Measurements from ENCODE around the gene BOLA3. TPM values are rescaled to one million over a fixed set of nuclear protein-coding genes. Genes with fewer than 3 reads are reported as not detected.

The BOLA3 gene
- 33.7 and 50.0 TPM in 2 replicates for total RNA-seq

GRCh38 chr2:74147727-74148456 lies at the start of gene BOLA3:
TSS of gene BOLA3 (minus strand) at chr2:74147912. CDS start at chr2:74147874, 38 bp downstream.

GRCh38 chr2:74178211-74179062 lies 30.7 kb upstream of the BOLA3 start, which contains the start of gene MOB1A:
TSS of gene MOB1A (minus strand) at chr2:74178879. CDS start at chr2:74178674, 205 bp downstream.

Other genes starting within 250 kb of the BOLA3 start
- gene DGUOK, start 221.0 kb downstream of the BOLA3 start, total RNA-seq = 52.6 and 55.7 TPM in 2 replicates
- gene TET3, start 163.0 kb downstream of the BOLA3 start, total RNA-seq = 2.9 and 4.2 TPM in 2 replicates
- 87.8 and 101 TPM in 2 replicates for gene MOB1A, start 31.0 kb upstream of the BOLA3 start, total RNA-seq
- gene MTHFD2, start 50.7 kb upstream of the BOLA3 start, total RNA-seq = 179 and 270 TPM in 2 replicates
- gene SLC4A5, start 195.5 kb upstream of the BOLA3 start, total RNA-seq = 0.25 and 0.44 TPM in 2 replicates
- gene DCTN1, start 232.4 kb upstream of the BOLA3 start, total RNA-seq = 196 and 294 TPM in 2 replicates

All from uterine smooth muscle cell (primary cell).